COR-L47 (cell line): ENCODE results near the gene CARD14.
"Not testable (repeated sequence)": the region's sequence is repeated elsewhere in the genome, so short reads cannot be mapped to it uniquely, and the experiment has no call there.

ENCODE experiments used
- DNase-seq: peaks from one replicate; lab custom pipeline; 2025; lab: John Stamatoyannopoulos, UW

The CARD14 gene

DNA sequence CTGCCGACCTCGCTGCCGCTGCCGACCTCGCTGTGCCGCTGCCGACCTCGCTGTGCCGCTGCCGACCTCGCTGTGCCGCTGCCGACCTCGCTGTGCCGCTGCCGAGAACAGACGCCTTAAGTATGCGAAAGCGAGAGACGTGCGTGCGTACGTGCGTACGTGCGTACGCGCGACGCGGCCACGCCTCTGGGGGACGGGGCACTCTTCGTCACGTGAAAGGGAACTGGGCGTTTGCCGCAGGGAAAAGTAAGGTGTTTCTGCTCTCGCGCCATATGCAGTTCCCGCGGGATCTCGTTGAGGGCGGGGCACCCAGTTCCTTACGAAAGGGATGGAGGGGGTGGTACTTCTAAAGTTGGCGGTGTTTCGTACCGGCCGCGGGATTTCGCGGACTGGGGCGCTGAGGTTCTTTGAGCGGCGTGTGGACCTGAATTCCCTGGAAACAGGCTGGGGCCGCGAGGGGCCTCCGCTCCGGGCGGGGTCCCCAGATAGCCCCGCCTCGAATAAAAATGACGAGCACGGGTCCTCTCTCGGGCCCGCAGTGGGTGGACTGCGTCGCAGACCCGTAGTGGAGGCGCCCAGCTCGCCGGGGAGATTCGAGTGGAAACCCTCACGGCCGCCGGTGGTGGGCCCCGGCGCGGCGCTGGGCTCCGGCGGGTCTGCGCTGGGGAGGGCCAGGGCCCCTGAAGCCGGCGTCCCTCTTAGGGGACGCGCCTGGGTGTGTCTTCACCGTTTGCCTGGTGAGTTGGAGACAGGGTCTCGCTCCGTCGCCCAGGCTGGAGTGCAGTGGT is 22.6 kb upstream of the CARD14 start, which contains the start of gene EIF4A3:
TSS of gene EIF4A3 (minus strand) at position 94 of the 788 bp plus-strand sequence. CDS start 167 bp downstream, outside the sequence.
- DNase-seq, result peak; percentile 99

DNA sequence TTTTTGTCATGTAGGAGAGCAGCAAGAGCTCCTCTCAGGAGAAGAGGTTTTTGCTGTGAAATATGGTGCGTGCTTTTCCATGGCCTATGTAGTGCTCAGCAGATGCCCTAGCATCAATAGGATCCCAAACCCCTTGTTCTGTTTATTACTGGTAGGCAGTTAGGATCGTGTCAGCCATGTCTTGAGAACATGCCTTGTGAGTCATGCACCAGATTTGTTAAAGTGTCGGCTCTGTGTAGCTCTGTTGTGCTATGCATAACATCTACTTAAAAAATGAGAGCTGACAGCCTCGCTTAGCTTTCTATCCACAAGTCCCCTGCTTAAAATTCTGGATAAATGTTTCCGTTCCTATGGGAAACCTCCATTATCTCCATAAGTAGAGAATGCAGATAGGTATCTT is 18.5 kb upstream of the CARD14 start:
- no peak for DNase-seq

DNA sequence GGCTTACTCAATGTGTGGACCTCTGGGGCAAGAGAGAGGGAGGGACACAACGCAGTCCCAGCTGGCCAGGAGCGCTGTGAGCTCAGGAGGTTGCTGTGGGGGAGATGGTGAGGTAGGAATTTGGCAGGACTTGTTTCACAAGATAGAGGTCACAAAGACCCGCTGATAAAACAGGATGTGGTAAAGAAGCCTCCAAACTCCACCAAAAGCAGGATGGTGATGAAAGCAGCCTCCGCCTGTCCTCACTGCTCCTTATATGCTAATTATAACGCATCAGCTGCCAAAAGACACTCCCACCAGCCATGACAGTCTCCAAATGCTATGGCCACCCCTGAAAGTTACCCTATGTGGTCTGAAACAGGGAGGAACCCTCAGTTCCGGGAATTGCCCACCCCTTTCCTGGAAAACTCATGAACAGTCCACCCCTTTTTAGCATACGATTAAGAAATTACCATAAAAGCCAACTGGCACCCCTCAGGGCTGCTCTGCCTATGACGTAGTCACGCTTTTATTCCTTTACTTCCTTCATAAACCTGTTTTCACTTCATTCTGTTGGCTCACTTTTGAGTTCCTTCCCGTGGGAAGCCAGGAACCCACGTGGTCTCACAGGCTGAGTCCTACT is 17.6 kb upstream of the CARD14 start:
- no peak for DNase-seq

DNA sequence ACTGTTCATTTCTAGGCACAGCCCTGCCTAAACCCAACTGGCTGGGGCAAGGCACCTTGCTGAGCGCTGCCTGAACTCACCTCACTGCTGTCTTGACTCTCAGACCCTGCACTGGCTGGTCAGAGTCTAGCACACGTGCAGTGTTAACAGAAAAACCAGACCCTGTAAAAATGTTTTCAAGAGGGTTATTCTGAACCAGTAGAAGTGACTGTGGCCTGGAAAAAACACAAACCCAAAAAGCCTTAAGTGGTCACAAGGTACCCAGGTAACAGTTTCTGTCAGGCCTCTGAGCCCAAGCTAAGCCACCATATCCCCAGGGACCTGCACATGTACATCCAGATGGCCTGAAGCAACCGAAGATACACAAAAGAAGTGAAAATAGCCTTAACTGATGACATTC is 16.8 kb upstream of the CARD14 start:
- no peak for DNase-seq

DNA sequence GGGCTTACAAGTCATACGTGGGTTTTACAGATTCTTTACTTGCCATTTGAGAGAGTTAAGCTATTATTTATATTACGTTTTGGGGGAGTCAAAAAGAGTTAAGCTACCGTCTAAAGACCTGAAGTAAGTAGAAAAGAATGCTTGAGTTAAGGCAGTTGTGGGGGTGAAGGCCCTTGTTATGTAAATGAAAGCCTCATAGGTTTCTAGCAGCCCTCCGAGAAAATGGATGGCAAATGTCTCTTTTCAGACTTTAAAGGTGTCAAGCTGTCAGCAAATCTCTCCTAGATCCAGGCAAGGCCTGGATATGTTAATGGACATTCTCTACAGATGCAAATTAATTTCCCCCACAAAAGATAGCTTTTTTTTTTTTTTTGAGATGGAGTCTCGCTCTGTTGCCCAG is 15.7 kb upstream of the CARD14 start:
- no peak for DNase-seq

DNA sequence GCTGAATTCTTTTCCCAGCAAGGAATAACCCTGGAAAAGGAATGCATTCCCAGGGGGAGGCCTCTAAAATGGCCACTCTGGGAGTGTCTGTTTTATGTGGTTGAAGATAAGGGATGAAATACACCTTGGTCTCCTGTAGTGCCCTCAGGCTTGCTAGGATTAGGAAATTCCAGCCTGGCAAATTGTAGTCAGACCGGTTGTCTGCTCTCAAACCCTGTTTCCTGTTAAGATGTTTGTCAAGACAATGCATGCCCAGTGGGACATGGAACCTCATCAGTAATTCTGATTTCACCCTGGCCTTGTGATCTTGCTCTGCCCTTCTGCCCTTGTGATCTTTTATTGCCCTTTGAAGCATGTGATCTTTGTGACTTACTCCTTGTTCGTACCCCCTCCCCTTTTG is 14.2 kb upstream of the CARD14 start:
- not testable (repeated sequence) for DNase-seq

DNA sequence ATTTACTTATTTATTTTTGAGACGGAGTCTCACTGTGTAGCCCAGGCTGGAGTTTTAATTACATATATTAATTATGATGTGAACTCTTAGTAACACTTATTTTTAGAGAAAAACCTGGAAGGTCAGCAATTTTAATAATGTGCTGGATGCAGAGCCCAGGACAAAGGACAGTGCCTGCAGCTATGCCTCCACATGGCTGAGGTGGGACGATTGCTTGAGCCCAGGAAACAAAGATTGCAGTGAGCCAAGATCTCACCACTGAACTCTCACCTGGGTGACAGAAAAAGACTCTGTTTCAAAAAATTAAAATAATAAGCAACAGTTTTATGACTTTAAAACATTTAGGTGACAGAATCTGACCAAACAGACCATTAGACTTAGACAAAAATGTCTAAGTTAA is 11.0 kb upstream of the CARD14 start:
- no peak for DNase-seq

DNA sequence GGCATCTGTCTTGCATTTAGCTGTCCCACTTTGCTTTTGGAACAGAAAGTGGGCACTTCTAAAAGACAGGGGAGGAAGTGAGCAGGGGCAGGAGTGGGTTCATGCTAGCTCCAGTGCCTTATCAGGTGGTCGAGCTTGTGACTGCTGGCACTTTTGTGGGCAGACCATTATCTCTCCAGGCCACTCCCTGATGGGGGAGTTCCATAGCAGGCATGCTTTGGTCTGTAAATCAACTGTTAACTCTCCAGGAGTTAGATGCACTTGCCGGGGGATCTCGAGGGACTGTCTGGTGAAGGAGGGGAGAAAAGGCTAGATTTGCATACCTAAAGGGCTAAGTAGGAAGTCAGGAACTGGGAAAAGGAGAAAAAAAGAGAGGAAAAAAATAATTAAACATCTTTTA is 9.3 kb upstream of the CARD14 start:
- no peak for DNase-seq

DNA sequence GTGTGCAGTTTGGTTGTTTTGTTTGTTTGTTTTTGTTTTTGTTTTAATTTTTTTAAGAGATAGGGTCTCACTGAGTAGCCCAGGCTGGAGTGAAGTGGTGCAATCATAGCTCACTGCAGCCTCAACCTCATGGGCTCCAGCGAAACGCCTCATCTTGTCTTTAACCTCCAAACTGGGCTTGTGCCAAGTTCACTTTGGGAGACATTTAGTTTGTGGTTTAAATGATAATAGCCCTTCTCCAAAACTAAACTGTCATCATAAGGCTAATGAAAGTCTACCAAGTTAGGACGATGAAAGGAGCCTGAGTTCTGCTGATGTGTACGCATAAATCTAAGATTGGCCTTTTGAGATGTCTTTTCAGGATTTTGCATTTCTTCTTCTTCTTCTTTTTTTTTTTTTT is 6.5 kb upstream of the CARD14 start:
- no peak for DNase-seq

DNA sequence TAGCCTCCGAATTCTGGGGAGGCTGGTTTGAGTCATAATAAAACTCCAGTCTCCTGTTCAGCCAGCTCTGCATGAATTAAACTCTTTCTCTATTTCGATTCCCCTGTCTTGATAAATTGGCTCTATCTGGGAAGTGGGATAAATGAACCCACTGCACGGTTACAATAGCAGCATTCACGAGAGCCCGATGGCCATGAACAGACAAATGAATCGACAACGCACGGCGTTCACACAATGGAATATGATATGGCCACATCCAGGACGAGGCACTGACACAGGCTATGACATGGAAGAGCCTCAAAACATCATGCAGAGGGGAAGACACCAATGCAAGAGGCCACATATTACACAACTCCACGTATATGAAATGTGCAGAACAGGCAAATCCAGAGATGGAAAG is 5.6 kb upstream of the CARD14 start:
- no peak for DNase-seq

DNA sequence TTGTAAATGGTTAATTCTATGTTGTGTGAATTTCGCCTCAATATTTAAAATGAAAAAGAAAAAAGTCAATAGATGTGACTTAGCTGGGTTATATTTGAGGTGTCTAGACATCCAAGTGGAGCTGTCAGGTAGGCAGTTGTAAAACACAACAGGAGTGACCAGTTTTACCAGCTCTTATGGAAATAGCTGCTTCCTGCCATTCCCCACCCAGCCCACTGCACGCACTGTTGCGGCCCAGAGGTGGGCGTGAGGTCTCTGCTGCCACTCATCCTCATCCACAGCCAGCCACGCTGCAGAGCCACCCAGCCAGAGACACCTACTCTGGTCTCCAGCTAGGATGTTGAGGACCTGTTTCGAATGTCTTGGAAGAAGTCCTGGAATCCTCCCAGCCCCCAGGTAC is 3.4 kb upstream of the CARD14 start:
- DNase-seq, result no peak

DNA sequence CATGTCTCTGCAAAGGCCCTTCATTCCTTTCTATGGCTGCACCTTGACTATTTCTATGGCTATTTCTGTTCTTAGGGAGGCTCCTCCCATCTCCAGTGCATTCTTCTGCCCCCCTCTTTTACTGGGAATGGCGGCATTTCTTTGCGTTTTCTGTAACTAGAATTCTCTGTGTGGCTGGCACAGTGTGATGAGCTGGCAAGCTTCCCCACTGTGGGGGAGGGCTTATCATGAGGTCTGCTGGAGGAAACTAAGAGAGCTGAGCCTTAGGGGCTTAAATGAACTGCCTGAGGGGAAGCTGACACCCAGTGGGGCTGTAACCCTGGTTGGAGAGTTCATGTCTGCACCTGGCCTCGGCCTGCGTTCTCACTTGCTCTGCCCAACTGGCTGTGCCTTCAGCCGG is 1.5 kb upstream of the CARD14 start:
- DNase-seq, result no peak

DNA sequence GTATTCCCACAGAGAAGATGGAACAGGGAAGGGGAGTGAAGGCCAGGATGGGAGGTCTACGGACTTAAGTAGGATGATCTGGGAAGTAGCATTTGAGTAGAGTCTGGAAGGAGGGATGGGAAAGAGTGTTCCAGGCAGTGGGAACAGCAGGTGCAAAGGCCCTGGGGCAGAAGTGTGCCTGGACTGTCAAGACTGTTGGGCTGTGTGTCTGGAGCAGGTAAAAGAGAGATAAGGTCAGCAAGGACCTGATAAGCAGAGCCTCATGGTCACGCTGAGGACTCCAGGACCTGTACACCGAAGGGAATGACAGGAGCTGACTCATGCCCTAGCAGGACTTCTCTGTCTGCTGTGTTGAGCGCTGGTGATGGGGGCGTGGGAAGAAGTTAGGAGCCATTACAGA is 723 bp upstream of the CARD14 start:
- no peak for DNase-seq

DNA sequence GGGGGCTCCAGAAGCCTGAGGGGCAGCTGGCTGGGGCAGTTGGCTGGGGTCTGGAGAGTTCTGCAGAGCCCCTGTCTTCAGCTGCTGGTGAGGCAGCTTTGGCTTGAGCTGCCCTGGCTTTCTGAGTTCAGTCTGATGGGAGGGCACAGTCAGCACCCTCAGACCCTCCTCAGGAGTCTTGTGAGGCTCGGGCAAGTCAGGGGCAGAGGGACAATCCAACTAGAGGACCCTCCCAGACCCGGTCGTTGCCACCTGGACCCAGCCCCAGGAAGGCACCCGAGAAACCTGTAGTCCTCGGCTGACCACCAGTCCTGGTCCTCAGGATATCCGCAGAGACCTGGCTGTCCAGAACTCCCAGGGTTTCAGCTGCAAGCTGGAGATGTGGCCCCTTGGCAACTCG is 1.9 kb downstream of the CARD14 start:
- DNase-seq, result no peak

DNA sequence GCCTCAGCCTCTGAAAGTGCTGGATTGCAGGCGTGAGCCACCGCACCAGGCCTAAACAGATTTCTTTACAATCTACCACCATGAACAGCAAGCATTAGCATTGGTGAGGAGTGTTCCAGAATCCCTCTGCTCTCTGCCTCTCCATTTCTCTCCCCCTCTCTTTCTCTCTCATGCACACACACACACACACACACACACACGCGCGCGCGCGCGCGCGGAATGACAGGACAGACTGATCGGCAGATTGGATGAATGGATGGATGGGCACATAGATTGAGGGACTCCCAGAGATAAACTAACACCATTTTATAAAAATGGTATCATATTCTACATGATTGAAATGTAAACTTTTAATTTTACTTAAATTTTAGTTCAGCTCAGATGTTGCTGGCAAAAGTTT is 3.3 kb downstream of the CARD14 start:
- no peak for DNase-seq

DNA sequence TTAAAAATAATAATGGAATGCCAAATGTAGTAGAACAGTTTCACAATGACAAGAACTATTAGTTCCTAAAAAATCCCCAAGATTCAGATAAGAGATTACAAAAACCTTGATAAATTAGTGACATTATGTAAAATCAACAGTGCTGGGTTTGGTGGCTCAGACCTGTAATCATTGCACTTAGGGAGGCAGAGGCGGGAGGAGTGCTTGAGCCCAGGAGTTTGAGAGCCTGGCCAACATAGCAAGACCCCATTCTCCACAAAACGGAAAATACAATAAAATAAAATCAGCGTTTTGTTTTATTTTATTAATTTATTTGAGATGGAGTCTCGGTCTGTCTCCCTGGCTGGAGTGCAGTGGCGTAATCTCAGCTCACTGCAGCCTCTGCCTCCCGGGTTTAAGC is 4.1 kb downstream of the CARD14 start:
- no peak for DNase-seq

DNA sequence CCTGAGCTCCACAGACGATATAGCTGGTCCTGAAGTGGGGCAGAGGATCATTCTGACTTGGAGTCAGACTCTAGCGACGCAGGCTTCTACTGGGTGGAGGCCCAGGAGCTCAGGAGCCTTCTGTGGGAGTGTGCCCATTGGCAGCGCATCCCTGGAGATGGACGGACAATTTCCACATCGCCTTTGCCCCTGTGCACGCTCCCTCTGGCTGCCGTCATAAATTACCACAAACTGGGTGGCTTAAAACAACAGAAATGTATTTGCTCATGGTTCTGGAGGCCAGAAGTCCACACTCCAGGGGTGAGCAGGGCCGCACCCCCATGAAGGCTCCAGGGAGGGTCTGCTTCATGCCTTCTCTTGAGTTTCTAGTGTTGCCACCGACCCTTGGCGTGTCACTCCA is 6.9 kb downstream of the CARD14 start:
- DNase-seq, result no peak

DNA sequence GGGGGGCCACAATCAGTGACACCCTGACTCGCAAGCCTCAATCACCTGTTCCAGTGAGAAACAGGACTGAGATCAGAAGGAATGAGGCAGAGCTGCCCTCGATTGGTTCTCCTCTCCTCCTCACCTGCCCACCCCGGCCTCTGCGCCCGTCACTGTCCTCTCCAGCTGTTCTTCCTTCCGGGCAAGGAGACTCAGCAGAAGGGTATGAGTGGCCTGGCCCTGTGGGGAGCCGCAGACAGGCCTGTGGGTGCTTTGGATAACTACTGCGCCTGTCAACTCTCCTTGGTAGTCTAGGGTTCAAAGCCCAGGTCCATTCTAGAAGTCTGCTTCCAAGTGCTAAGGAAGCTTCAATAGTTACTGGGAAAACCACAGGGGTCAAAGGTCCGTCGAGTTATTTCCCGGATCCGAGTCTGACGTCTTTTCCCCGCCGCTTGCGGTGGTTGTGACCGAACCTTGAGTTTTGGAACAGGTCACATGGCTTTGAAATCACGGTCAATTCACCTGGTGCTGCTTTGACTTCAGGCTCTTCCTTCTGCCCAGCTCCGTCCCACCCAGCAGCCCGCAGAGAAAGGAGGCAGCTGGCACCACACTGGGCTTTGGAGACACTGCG is 8.3 kb downstream of the CARD14 start:
- no peak for DNase-seq

DNA sequence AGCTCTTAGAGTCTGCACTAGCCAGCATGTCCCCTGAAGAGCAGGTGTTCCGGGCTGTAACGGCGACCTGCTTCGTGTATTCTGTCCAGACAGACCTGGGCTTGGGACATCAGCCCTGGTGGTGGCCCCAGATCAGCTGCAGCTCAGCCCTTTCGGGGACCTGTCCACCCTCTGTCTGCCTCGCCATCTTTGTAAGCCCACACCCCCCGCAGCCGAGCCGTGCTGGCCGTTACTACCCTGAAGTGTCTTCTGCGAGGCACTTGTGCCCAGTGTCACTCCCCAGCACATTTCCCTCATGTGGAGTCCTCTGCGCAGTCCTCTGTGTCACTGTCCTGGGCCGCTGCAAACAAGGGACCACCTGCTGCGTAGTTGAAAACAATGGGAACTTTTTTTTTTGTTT is 10.4 kb downstream of the CARD14 start:
- DNase-seq, result no peak

DNA sequence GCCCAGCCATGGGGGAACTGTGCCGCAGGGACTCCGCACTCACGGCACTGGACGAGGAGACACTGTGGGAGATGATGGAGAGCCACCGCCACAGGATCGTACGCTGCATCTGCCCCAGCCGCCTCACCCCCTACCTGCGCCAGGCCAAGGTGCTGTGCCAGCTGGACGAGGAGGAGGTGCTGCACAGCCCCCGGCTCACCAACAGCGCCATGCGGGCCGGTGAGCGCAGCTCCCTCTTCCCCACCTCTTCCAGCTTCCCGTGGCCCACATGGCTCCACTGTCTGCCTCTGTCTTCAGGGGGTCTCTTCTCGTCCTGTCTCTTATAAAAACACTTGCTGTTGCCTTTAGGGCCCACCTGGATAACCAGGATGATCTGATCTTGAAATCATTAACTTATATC is 11.6 kb downstream of the CARD14 start:
- no peak for DNase-seq

DNA sequence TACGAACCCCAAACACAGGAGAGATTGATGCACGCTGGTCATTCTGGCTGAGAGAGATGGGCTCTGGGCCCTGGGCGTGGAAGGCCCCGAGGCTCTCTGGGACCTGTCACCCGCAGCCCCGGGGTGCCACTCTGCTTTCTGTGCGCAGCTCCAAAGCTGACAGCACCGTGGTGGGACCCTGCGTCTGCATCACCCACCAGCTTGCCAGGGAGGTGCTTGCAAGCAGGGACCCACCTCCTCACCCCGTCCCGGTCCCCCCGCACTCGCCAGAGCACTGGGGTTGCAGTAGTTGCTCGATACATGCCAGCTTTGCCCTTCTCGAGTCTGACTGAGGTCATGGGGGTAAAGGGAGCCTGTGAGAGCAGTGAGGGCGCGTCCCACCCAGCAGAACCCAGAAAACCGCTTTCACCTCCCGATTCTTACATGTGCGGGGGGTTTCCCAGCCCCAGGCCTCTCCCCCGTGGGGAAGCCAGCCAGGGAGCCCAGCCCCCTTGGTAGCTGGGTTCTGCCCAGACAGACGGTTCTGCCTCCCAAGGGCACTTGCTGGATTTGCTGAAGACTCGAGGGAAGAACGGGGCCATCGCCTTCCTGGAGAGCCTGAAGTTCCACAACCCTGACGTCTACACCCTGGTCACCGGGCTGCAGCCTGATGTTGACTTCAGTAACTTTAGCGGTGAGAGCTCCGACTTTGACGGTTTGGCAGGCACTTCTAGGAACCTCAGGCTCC is 12.5 kb downstream of the CARD14 start:
- DNase-seq, result no peak

DNA sequence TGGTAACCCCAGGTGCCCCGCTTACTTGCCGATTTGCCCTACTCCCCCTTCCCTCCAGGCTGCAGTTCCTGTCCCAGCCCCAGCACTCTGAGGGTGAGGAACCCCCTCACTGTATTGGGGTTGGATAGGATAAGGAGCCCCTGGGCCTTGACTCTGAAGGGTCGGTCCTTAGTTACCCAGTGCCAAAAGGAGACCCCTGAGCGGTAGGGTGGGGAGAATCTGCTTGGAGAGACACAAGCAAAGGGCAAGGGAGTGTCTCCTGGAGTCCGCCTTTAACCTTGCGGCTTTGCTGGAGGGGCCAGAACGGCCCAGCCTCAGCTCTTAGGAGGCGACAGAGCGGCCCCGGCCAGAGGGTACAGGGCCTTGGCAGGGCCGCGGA is 13.0 kb downstream of the CARD14 start:
- no peak for DNase-seq
